ENCODE data around the gene UTP14C.
"Not testable (repeated sequence)": the region's sequence is repeated elsewhere in the genome, so short reads cannot be mapped to it uniquely, and the experiment has no call there.

Gene UTP14C

GRCh38 chr13:52002361-52002760 lies 22.1 kb upstream of the UTP14C start:
- in situ Hi-C loops (cut with MboI; ENCODE audit: low sequenced_read_pairs), result loop anchor here (25.0 kb wide), 1 partner anchor 210 kb away; no protein-coding TSS in a partner anchor

GRCh38 chr13:52003541-52003940 lies 20.9 kb upstream of the UTP14C start:
- in situ Hi-C loops (cut with MboI; ENCODE audit: low sequenced_read_pairs), result loop anchor here (25.0 kb wide), 1 partner anchor 209 kb away; no protein-coding TSS in a partner anchor

DNA sequence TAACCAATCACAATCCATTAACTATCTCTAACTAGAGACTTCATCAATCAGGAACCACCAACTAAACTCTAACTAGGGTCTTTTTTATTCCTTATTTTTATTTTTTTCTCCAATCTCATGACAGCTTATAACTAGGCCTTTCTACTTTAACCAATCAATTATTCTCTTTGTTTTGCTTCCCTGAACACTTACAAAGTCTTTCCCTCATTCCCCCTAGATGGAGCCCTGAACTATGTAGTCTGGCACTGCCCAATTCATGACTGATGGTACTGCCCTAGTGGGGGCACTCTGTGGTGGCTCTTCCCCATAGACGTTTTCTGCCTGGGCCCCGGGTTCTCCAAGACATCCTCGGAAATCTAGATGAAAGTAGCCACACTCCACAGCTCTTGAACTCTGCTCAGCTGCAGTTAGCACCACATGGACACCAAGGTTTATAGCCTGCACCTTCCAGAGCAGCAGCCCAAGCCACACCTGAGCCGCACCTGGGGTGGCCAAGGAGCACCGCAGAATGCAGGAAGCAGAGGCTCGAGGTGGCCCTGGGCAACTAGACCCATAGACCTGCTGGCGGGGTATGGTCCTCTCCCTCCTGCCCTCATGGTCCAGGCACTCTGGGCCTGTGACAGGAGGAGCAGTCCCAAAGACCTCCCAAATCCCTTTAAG lies 19.9 kb upstream of the UTP14C start:
- in situ Hi-C loops (cut with MboI; ENCODE audit: low sequenced_read_pairs), result loop anchor here (25.0 kb wide), 1 partner anchor 208 kb away; no protein-coding TSS in a partner anchor

GRCh38 chr13:52005841-52006522 lies 18.5 kb upstream of the UTP14C start:
- in situ Hi-C loops (cut with MboI; ENCODE audit: low sequenced_read_pairs), result loop anchor here (25.0 kb wide), 1 partner anchor 206 kb away; no protein-coding TSS in a partner anchor

- in situ Hi-C loops (cut with MboI; ENCODE audit: low sequenced_read_pairs), result loop anchor here (25.0 kb wide), 1 partner anchor 206 kb away; no protein-coding TSS in a partner anchor
These were observed 17.8 kb upstream of the UTP14C start for GRCh38 chr13:52006523-52007245.

- in situ Hi-C loops (cut with MboI; ENCODE audit: low sequenced_read_pairs), result loop anchor here (25.0 kb wide), 1 partner anchor 202 kb away; no protein-coding TSS in a partner anchor
These were observed 14.5 kb upstream of the UTP14C start for GRCh38 chr13:52009946-52010345.

GRCh38 chr13:52010890-52011631 lies 13.4 kb upstream of the UTP14C start, which contains the start of gene ATP7B:
TSS of gene ATP7B (minus strand) at chr13:52011450. CDS start at chr13:52011337, 113 bp downstream.
- in situ Hi-C loops (cut with MboI; ENCODE audit: low sequenced_read_pairs), result loop anchor here (25.0 kb wide), 1 partner anchor 201 kb away; no protein-coding TSS in a partner anchor

DNA sequence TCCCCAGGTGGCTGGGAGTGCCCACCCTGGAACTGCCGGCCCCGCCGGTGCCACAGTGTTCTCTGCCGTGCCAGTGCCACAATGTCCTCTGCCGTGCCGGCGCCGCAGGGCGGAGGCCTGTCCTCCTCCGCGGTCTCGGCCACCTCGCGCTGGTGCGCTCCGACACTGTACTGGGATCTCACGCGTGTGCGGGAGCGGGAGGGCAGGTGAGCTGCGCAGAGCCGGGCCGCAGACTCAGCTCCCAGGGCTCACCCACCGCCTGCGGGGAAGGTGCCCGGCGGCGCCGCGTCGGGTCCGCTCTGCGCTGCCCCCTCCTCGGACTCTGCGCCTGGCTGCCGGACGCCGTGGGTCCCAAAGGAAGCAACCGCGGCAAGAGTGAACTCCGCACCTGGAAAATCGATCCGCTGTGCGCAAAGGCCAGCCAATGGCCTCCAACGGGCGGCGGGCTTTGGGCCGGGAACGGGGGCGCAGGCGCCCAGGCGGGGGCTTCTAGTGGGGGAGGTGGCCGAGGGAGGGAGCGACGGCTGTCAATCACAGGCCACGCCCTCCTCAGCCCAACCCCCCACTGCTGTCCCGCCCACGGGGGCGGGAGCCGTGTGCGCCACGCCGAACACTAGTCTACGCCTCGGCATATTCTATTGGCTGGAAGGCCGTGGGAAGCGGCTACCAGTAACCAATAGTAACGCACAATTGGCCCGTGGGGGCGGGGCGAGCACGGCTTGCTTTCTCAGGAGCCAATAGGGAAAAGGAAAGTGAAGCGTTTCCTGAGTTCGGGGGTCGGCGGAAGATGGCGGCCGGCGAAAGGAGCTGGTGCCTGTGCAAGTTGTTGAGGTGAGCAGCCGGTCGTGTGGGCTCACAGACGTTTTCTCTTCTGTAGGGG lies 12.6 kb upstream of the UTP14C start, which contains the start of gene ALG11:
Gene ALG11, plus strand, starts transcription at position 767 of the 880 bp plus-strand sequence. Its CDS starts 21 bp downstream, at position 788.
- in situ Hi-C loops (cut with MboI; ENCODE audit: low sequenced_read_pairs), result loop anchor here (25.0 kb wide), 1 partner anchor 200 kb away; no protein-coding TSS in a partner anchor

- in situ Hi-C loops (cut with MboI; ENCODE audit: low sequenced_read_pairs), result loop anchor here (25.0 kb wide), 1 partner anchor 200 kb away; no protein-coding TSS in a partner anchor
These were observed 12.0 kb upstream of the UTP14C start for GRCh38 chr13:52012512-52012836.

DNA sequence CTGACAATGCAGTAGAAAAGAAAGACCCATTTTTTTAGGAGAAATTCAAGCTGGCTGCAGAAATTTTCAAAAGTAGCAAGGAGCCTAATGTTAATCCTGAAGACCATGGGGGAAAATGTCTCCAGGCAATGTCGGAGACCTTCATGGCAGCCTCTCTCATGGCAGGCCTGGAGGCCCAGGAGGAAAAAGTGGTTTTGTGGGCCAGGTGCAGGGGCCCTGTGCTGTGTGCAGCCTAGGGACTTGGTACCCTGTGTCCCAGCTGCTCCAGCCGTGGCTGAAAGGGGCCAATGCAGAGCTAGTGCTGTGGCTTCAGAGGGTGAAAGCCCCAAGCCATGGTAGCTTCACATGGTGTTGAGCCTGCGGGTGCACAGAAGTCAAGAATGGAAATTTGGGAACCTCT lies 8.2 kb upstream of the UTP14C start:
- in situ Hi-C loops (cut with MboI; ENCODE audit: low sequenced_read_pairs), result loop anchor here (25.0 kb wide), 1 partner anchor 196 kb away; no protein-coding TSS in a partner anchor

- in situ Hi-C loops (cut with MboI; ENCODE audit: low sequenced_read_pairs), result loop anchor here (25.0 kb wide), 1 partner anchor 192 kb away; no protein-coding TSS in a partner anchor
These were observed 4.3 kb upstream of the UTP14C start for GRCh38 chr13:52020191-52020590.

GRCh38 chr13:52022356-52022755 lies 2.1 kb upstream of the UTP14C start:
- in situ Hi-C loops (cut with MboI; ENCODE audit: low sequenced_read_pairs), result loop anchor here (25.0 kb wide), 1 partner anchor 190 kb away; no protein-coding TSS in a partner anchor

- in situ Hi-C loops (cut with MboI; ENCODE audit: low sequenced_read_pairs), result no loop called here
These were observed 1.2 kb downstream of the UTP14C start for GRCh38 chr13:52025475-52026245.

- in situ Hi-C loops (cut with MboI; ENCODE audit: low sequenced_read_pairs), result no loop called here
These were observed 1.7 kb downstream of the UTP14C start for GRCh38 chr13:52026246-52026626.

GRCh38 chr13:52027832-52028231 lies 3.3 kb downstream of the UTP14C start:
- in situ Hi-C loops (cut with MboI; ENCODE audit: low sequenced_read_pairs), result no loop called here

- in situ Hi-C loops (cut with MboI; ENCODE audit: low sequenced_read_pairs), result no loop called here
These were observed 5.1 kb downstream of the UTP14C start for GRCh38 chr13:52029569-52029968.

DNA sequence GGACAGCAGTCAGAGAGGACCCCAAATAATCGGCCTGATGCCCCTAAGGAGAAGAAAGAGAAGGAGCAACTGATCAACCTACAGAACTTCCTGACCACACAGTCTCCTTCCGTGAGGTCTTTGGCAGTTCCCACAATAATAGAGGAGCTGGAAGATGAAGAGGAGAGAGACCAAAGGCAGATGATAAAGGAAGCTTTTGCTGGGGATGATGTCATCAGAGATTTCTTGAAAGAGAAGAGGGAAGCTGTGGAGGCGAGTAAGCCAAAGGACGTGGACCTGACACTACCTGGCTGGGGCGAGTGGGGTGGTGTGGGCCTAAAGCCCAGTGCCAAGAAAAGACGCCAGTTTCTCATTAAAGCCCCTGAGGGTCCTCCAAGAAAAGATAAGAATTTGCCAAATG lies 5.9 kb downstream of the UTP14C start:
- in situ Hi-C loops (cut with MboI; ENCODE audit: low sequenced_read_pairs), result not testable (repeated sequence)

- in situ Hi-C loops (cut with MboI; ENCODE audit: low sequenced_read_pairs), result no loop called here
These were observed 8.5 kb downstream of the UTP14C start for GRCh38 chr13:52033039-52033438.
